H9 (cell line): ENCODE data around the gene ARHGAP26. TPM values are rescaled to one million over a fixed set of nuclear protein-coding genes. Genes with fewer than 3 reads are reported as not detected.

Experiments used
- DNase-seq: peaks from one replicate; pipeline ENCODE4 v3.0.0-alpha.2; 2017
- H2AFZ ChIP-seq: one replicate; pipeline ENCODE4 v1.6.1; 2013; ENCODE audit warnings: mild to moderate bottlenecking, low read length, control low read depth, moderate library complexity
- H2AK5ac ChIP-seq: 2 replicates; pipeline ENCODE4 v1.6.1; 2013; ENCODE audit warnings: low read length, control low read depth, mixed read lengths; ENCODE audit not compliant: insufficient read length
- H2BK120ac ChIP-seq: one replicate; pipeline ENCODE4 v1.6.1; 2013; ENCODE audit warnings: low read depth, mild to moderate bottlenecking, low read length, control low read depth, inconsistent platforms; ENCODE audit not compliant: poor library complexity, severe bottlenecking
- H2BK12ac ChIP-seq: 2 replicates; pipeline ENCODE4 v1.6.1; 2013; ENCODE audit warnings: low read length, control low read depth, mixed read lengths, low read depth; ENCODE audit not compliant: insufficient read length
- H2BK15ac ChIP-seq: 2 replicates; pipeline ENCODE4 v1.6.1; 2013; ENCODE audit warnings: low read depth, low read length, control low read depth
- H2BK20ac ChIP-seq: one replicate; pipeline ENCODE4 v1.6.1; 2013; ENCODE audit warnings: low read depth, mild to moderate bottlenecking, low read length, control low read depth, inconsistent platforms; ENCODE audit not compliant: poor library complexity, severe bottlenecking
- H2BK5ac ChIP-seq: 2 replicates; pipeline ENCODE4 v1.6.1; 2013; ENCODE audit warnings: low read length, control low read depth, mixed read lengths; ENCODE audit not compliant: insufficient read length
- H3K14ac ChIP-seq: 2 replicates; pipeline ENCODE4 v1.6.1; 2013; ENCODE audit warnings: low read length, control low read depth; ENCODE audit not compliant: insufficient read depth
- H3K18ac ChIP-seq: 2 replicates; pipeline ENCODE4 v1.6.1; 2013; ENCODE audit warnings: low read depth, mild to moderate bottlenecking, mixed read lengths, low read length, control low read depth; ENCODE audit not compliant: insufficient read length
- H3K23ac ChIP-seq: 2 replicates; pipeline ENCODE4 v1.6.1; 2013; ENCODE audit warnings: low read length, control low read depth, mixed read lengths, low read depth; ENCODE audit not compliant: insufficient read length
- H3K23me2 ChIP-seq: 2 replicates; pipeline ENCODE4 v1.6.1; 2013; ENCODE audit warnings: low read depth, mild to moderate bottlenecking, mixed read lengths, low read length, control low read depth; ENCODE audit not compliant: insufficient read length, poor library complexity, severe bottlenecking
- H3K27ac ChIP-seq: 2 replicates; pipeline ENCODE4 v1.5.1; 2013; ENCODE audit warnings: low read length, control low read depth, mixed read lengths, low read depth; ENCODE audit not compliant: insufficient read length
- H3K27me3 ChIP-seq: 2 replicates; pipeline ENCODE4 v1.6.1; 2013; ENCODE audit warnings: low read length, control low read depth, inconsistent platforms; ENCODE audit not compliant: insufficient read depth
- H3K4ac ChIP-seq: 2 replicates; pipeline ENCODE4 v1.6.1; 2013; ENCODE audit warnings: low read depth, mild to moderate bottlenecking, control low read depth, inconsistent platforms, low read length, moderate library complexity
- H3K4me1 ChIP-seq: 2 replicates; pipeline ENCODE4 v1.6.1; 2013; ENCODE audit warnings: low read length, control low read depth, inconsistent platforms; ENCODE audit not compliant: insufficient read depth
- H3K4me2 ChIP-seq: 2 replicates; pipeline ENCODE4 v1.6.1; 2013; ENCODE audit warnings: low read length, control low read depth, mixed read lengths; ENCODE audit not compliant: insufficient read length, insufficient read depth
- H3K56ac ChIP-seq: 2 replicates; pipeline ENCODE4 v1.6.1; 2013; ENCODE audit warnings: low read depth, mild to moderate bottlenecking, mixed read lengths, low read length, control low read depth; ENCODE audit not compliant: insufficient read length
- H3K79me1 ChIP-seq: 2 replicates; pipeline ENCODE4 v1.6.1; 2013; ENCODE audit warnings: low read depth, mild to moderate bottlenecking, moderate library complexity, low read length, control low read depth, inconsistent platforms; ENCODE audit not compliant: insufficient read depth, poor library complexity, severe bottlenecking
- H3K79me2 ChIP-seq: 2 replicates; pipeline ENCODE4 v1.6.1; 2013; ENCODE audit warnings: low read length, control low read depth, inconsistent platforms; ENCODE audit not compliant: insufficient read depth
- H3K9ac ChIP-seq: 2 replicates; pipeline ENCODE4 v1.6.1; 2013; ENCODE audit warnings: low read length, control low read depth, mixed read lengths; ENCODE audit not compliant: insufficient read length; ENCODE audit errors: extremely low read depth
- H3K9me3 ChIP-seq: one replicate; pipeline ENCODE4 v1.6.1; 2013; ENCODE audit warnings: low read depth, low read length, inconsistent platforms; ENCODE audit not compliant: control insufficient read depth
- H3T11ph ChIP-seq: one replicate; pipeline ENCODE4 v1.6.1; 2013; ENCODE audit warnings: mild to moderate bottlenecking, low read length, control low read depth, inconsistent platforms
- H4K20me1 ChIP-seq: one replicate; pipeline ENCODE4 v1.6.1; 2013; ENCODE audit not compliant: control insufficient read depth, insufficient read length, insufficient read depth
- H4K5ac ChIP-seq: 2 replicates; pipeline ENCODE4 v1.6.1; 2013; ENCODE audit warnings: low read depth, mild to moderate bottlenecking, mixed read lengths, low read length, control low read depth; ENCODE audit not compliant: insufficient read length
- H4K8ac ChIP-seq: replicated peaks from 2 replicates; pipeline ENCODE4 v1.6.1; 2013; ENCODE audit warnings: low read length, control low read depth, mixed read lengths, low read depth; ENCODE audit not compliant: insufficient read length
- H4K91ac ChIP-seq: 2 replicates; pipeline ENCODE4 v1.6.1; 2013; ENCODE audit warnings: low read depth, mild to moderate bottlenecking, moderate library complexity, mixed read lengths, low read length, control low read depth; ENCODE audit not compliant: insufficient read length
- H3K27ac Mint-ChIP-seq, 3 experiments: 2 replicates in 2 of 3; 3 replicates in 1 of 3; pipeline ENCODE4 v1.8.0; 2020 to 2021; ENCODE audit warnings: mixed read lengths in 3 of 3, mild to moderate bottlenecking in 1 of 3, moderate library complexity in 1 of 3
- H3K27me3 Mint-ChIP-seq: 2 replicates; pipeline ENCODE4 v1.8.0; 2021; ENCODE audit warnings: low read depth, mild to moderate bottlenecking, moderate library complexity, mixed read lengths
- H3K36me3 Mint-ChIP-seq, 3 experiments: 2 replicates in 2 of 3; 3 replicates in 1 of 3; pipeline ENCODE4 v1.8.0; 2020 to 2021; ENCODE audit warnings: low read depth in 3 of 3, mixed read lengths in 3 of 3; ENCODE audit not compliant: insufficient read depth in 1 of 3
- H3K4me1 Mint-ChIP-seq, 2 experiments: 2 replicates each; pipeline ENCODE4 v1.8.0; 2020; ENCODE audit warnings: mixed read lengths in 2 of 2
- H3K4me3 Mint-ChIP-seq, 2 experiments: 2 replicates in 1 of 2; 3 replicates in 1 of 2; pipeline ENCODE4 v1.8.0; 2020 to 2021; ENCODE audit warnings: mild to moderate bottlenecking in 2 of 2, mixed read lengths in 2 of 2, moderate library complexity in 1 of 2
- H3K9me3 Mint-ChIP-seq, 2 experiments: 2 replicates in 1 of 2; 3 replicates in 1 of 2; pipeline ENCODE4 v1.8.0; 2020; ENCODE audit warnings: mild to moderate bottlenecking in 2 of 2, mixed read lengths in 2 of 2, moderate library complexity in 1 of 2
- WGBS: extraction: QIAGEN DNeasy Blood & Tissue Kit; methylation state at CpG from one replicate; pipeline ENCODE4 v1.1.7; 2013; ENCODE audit warnings: missing lambda C conversion rate, low lambda C conversion rate, mixed read lengths; ENCODE audit not compliant: insufficient read length; ENCODE audit errors: extremely low coverage; 5-methylcytosine and 5-hydroxymethylcytosine counted together
- total RNA-seq: library from RNA; stranded (reverse); gene quantifications from 2 replicates; pipeline ENCODE4 v1.2.1, GENCODE V29; 2021
- TF ChIP-seq, protein P1 (sequence below): fragments of 200-600 bp; sonication (generic); conservative IDR thresholded peaks from 3 replicates; pipeline ENCODE4 v1.8.0; 2021; ENCODE audit warnings: antibody characterized with exemption, mild to moderate bottlenecking

Gene ARHGAP26
- total RNA-seq, 1 experiment from 2014 or later: 13.8 TPM

DNA sequence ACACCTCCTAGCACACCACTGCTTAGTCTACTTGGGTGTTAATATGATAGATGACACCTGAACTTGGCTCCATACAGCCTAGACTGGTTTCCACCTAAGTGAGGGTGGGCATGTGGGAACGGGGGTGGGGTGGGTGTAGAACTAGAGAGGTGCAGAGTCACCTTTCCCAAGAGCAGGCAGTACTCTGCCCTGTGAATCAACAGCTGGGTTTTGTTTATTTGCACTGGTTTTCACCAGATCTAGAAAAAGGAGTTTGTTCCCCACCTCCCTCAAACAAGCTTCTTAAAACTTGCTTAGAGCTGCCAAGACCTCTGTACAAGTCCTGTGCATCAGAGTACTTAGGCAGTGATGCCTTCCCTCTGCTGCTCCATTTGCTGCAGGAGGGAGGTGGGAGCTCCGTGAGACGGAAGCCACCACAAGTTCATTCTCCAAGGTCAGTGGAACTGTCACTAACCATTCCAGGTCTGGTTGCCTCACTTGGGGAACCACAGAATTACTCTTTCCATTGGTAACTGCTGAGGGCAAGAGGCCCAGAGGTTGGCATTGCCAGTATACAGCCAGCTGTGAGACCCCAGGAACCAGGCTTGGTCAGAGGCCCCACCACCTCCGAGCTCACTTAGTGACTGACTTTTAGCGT lies 469.8 kb downstream of the ARHGAP26 start:
- no peak overlapping the region for H2AFZ ChIP-seq
- Mint-ChIP-seq H3K36me3 (peaks cover 0 to 2% (median 0%) of the 10 kb centered on the region in 3 experiments; a peak in 1 of 7 replicates), H3K27ac (no peak overlapping the region), H3K27me3 (no peaks in the 10 kb centered on the region; the same call in 1 of the 2 replicates), H3K9me3 (no peaks in the 10 kb centered on the region), H3K4me3 (no peak overlapping the region), H3K4me1 (peaks cover 3 to 7% of the 10 kb centered on the region in 2 experiments; a peak in 3 of 4 replicates)
- no peaks in the 10 kb centered on the region for H3K23me2 ChIP-seq
- no peaks in the 10 kb centered on the region for H3K79me1 ChIP-seq
- no peak overlapping the region for H4K5ac ChIP-seq
- no peak overlapping the region for H3K27ac ChIP-seq
- H3K9me3 ChIP-seq: no peaks in the 10 kb centered on the region
- no peak overlapping the region for H3K4me2 ChIP-seq
- H2BK12ac ChIP-seq: no peak overlapping the region
- H2BK15ac ChIP-seq: no peak overlapping the region
- H3K4ac ChIP-seq: no peak overlapping the region
- H3K4me1 ChIP-seq: no peaks in the 10 kb centered on the region; the same call in 1 of the 2 replicates
- no peak overlapping the region for H2BK120ac ChIP-seq
- H3K56ac ChIP-seq: no peak overlapping the region
- no peak overlapping the region for H3K18ac ChIP-seq
- no peak overlapping the region for H3T11ph ChIP-seq
- H3K9ac ChIP-seq: no peak overlapping the region
- no peak overlapping the region for H4K91ac ChIP-seq
- TF ChIP-seq, protein P1, sequence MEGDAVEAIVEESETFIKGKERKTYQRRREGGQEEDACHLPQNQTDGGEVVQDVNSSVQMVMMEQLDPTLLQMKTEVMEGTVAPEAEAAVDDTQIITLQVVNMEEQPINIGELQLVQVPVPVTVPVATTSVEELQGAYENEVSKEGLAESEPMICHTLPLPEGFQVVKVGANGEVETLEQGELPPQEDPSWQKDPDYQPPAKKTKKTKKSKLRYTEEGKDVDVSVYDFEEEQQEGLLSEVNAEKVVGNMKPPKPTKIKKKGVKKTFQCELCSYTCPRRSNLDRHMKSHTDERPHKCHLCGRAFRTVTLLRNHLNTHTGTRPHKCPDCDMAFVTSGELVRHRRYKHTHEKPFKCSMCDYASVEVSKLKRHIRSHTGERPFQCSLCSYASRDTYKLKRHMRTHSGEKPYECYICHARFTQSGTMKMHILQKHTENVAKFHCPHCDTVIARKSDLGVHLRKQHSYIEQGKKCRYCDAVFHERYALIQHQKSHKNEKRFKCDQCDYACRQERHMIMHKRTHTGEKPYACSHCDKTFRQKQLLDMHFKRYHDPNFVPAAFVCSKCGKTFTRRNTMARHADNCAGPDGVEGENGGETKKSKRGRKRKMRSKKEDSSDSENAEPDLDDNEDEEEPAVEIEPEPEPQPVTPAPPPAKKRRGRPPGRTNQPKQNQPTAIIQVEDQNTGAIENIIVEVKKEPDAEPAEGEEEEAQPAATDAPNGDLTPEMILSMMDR: no peak
- no peak overlapping the region for H2BK20ac ChIP-seq
- no peak overlapping the region for H2BK5ac ChIP-seq
- no peak overlapping the region for H4K8ac ChIP-seq
- H3K27me3 ChIP-seq: no peaks in the 10 kb centered on the region
- no peaks in the 10 kb centered on the region for H3K79me2 ChIP-seq
- WGBS: no CpG with 5 or more reads among the region's 5 CpGs
- no peak for DNase-seq
- H3K23ac ChIP-seq: no peak overlapping the region
- H3K14ac ChIP-seq: no peak overlapping the region
- no peaks in the 10 kb centered on the region for H4K20me1 ChIP-seq
- no peak overlapping the region for H2AK5ac ChIP-seq
